Muscle layer of duodenum (tissue), 2 donors: ENCODE measurements around the gene TARDBP.
"Not testable (repeated sequence)": the region's sequence is repeated elsewhere in the genome, so short reads cannot be mapped to it uniquely, and the experiment has no call there.

Experiments
- H3K27ac ChIP-seq: one replicate; pipeline ENCODE4 v1.7.0; 2013; ENCODE audit warnings: mild to moderate bottlenecking, low read length
- H3K27me3 ChIP-seq: one replicate; pipeline ENCODE4 v1.7.0; 2013; ENCODE audit warnings: low read depth, mild to moderate bottlenecking, control low read depth, low read length
- H3K36me3 ChIP-seq, 2 donors: one replicate each; pipeline ENCODE4 v1.7.0; 2013; ENCODE audit warnings: low read length in 2 of 2, control low read depth in 1 of 2, mild to moderate bottlenecking in 1 of 2; ENCODE audit not compliant: insufficient read depth in 2 of 2, control insufficient read depth in 1 of 2
- H3K4me1 ChIP-seq, 2 donors: one replicate each; pipeline ENCODE4 v1.7.0; 2013; ENCODE audit warnings: low read length in 2 of 2, mild to moderate bottlenecking in 2 of 2, control low read depth in 1 of 2, moderate library complexity in 1 of 2; ENCODE audit not compliant: insufficient read depth in 2 of 2, control insufficient read depth in 1 of 2
- H3K4me3 ChIP-seq, 2 donors: one replicate each; pipeline ENCODE4 v1.7.0; 2013; ENCODE audit warnings: low read length in 2 of 2, low read depth in 1 of 2, mild to moderate bottlenecking in 1 of 2
- H3K9me3 ChIP-seq, 2 donors: one replicate each; pipeline ENCODE4 v1.7.0; 2013; ENCODE audit warnings: low read length in 2 of 2, control low read depth in 1 of 2, mild to moderate bottlenecking in 1 of 2; ENCODE audit not compliant: control insufficient read depth in 1 of 2
- donor health status: healthy.

TARDBP gene

DNA sequence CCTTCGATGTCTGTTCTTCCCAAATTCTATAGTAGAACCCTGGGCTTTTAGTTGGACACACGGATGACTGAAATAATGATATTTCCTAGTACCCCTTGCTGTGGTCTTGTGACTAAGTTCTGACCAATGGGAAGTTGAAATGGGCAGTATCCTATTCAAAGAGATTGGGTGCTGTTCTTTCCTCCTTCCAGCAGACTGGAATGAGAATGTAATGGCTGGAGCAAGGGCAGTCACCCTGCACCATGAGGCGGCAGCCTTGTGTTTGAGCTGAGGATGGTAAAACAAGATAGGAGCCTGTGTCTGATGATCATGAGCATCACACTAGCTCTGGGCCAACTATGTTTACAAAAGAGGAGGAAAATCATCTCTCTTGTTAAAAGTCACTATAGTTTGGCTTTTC is 52.5 kb downstream of the TARDBP start:
- Histone ChIP-seq H3K9me3 (no peaks in the 10 kb centered on the region), H3K36me3 (peaks cover 32 to 55% of the 10 kb centered on the region in 2 donors), H3K4me3 (no peak overlapping the region), H3K4me1 (peaks cover 0 to 16% of the 10 kb centered on the region in 2 donors), H3K27me3 (no peaks in the 10 kb centered on the region), H3K27ac (no peak overlapping the region)

DNA sequence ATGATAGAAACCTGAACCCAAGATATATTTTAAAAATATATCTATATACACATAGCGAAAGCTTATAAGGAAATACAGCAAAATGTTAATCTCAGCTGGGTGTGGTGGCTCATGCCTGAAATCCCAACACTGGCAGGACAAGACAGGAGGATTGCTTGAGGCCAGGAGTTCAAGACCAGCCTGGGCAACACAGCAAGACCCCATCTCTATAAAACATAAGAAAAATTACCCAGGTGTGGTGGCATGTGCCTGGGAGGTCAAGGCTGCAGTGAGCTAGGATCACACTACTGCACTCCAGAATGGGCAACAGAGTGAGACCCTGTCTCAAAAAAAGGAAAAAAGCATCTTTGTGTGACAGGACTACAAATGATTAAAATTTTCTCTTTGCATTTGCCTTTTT is 53.3 kb downstream of the TARDBP start:
- Histone ChIP-seq H3K4me1 (peaks cover 0 to 11% of the 10 kb centered on the region in 2 donors), H3K27ac (no peak overlapping the region), H3K36me3 (peaks cover 33 to 61% of the 10 kb centered on the region in 2 donors), H3K27me3 (no peaks in the 10 kb centered on the region), H3K4me3 (no peak overlapping the region), H3K9me3 (no peaks in the 10 kb centered on the region)

DNA sequence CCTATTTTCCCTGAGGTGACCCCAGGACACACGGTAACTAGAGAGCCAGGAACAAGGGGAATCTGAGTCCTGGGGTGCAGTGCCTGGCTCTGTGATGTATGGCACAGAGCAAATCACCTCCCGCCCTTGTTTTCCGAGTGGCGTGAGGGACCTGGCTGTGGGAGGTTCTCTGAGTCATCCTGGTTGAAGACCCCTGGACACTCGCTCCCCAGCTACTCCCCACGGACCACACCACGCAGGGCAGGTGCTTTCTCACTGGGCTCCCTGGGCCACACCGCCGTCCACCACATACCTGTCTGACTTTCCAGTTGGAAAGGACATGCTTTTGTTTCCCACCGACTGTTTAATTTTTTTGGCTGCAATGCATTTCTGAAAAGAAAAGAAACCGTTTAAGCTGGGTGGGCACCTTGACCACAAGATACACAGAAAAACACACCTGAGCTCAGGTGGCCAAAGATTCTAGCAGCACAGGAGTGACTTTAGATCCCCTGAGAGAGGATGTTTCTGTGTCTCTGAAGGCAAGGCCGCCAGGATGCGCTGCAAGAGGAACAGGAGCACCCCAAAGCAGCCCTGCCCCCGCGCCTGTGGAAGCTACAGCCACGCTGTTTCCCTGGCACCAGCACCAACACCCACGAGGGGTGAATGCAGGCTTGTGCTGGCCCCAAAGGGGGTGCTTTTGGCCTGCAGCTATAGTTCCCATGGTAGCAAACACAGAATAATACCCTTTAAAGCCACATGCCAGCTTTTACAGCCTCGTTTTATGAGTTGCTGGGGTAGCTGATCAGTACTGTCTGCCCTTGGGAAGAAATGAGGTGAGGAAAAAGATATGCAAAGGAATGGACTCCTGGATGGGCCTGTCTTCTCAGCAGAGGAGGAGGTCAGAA is 55.5 kb downstream of the TARDBP start:
- H3K9me3 ChIP-seq = no peaks in the 10 kb centered on the region
- H3K4me1 ChIP-seq = no peaks in the 10 kb centered on the region
- no peak overlapping the region for H3K27ac ChIP-seq
- H3K4me3 ChIP-seq = no peak overlapping the region
- no peaks in the 10 kb centered on the region for H3K27me3 ChIP-seq
- peaks cover 53 to 81% of the 10 kb centered on the region in 2 donors for H3K36me3 ChIP-seq

DNA sequence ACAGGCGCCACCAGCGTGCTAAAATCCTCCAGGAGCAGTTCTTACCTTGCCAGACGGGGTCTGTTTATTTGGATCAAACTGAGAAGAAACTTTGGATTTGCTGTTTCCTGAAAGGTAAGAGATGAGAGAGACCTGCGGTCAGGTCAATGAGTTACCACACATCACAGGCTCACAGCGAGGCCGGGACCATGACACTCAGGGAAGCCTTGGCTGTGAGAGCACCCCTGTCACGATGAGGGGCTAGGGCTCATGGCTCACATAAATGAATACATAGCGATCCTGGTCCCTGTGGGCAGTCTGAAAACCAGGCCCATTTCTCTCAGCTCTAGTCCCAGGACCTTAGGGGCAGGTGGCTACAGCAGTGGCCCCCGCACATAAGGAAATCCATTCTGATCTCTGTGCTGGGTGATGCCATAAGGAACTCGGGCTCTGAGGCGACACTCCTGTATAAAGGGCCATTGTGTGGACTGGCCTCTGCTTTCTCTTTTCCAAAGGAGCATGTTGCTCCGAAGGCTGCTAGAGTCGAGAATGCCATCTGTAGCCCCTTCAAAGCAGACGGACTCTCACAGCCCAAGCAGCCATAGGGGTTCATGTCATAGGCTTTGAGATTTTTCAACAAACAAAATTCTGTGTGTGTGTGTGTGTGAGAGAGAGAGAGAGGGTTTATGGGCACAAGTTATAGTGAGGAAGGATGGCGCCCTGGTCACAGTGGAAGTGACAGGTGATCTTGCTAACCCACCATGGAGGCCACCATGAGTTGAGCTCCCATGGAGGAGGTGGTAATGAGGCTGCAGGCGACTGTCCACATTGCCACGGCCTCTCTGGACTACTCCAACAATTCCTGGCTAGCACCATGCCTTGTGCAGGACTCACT is 56.4 kb downstream of the TARDBP start:
- Histone ChIP-seq H3K27me3 (no peaks in the 10 kb centered on the region), H3K27ac (no peak overlapping the region), H3K4me3 (no peak overlapping the region), H3K4me1 (no peaks in the 10 kb centered on the region), H3K36me3 (peaks cover 55 to 84% of the 10 kb centered on the region in 2 donors), H3K9me3 (no peaks in the 10 kb centered on the region)

DNA sequence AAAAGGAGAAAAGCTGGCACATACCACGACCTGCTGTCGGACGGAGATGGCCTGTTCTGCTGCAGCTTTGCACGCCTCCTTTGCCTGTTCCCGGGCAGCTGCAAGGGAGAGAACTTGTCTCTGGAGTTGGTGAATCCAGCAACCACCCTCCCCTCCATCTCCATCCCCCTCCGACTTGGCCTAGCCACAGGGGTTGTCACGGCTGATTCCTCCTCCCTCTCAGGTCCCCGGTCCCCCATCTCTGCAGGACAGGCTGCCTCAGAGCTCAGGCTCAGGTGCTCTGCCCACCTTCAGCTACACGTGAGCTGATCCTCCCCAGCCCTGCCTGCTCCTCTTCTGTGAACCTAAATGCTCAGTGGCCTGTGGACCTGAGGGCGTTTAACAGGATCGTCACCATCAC is 58.4 kb downstream of the TARDBP start:
- no peak overlapping the region for H3K4me3 ChIP-seq
- no peaks in the 10 kb centered on the region for H3K4me1 ChIP-seq
- peaks cover 56 to 92% of the 10 kb centered on the region in 2 donors for H3K36me3 ChIP-seq
- no peaks in the 10 kb centered on the region for H3K27me3 ChIP-seq
- no peaks in the 10 kb centered on the region for H3K9me3 ChIP-seq
- no peak overlapping the region for H3K27ac ChIP-seq

DNA sequence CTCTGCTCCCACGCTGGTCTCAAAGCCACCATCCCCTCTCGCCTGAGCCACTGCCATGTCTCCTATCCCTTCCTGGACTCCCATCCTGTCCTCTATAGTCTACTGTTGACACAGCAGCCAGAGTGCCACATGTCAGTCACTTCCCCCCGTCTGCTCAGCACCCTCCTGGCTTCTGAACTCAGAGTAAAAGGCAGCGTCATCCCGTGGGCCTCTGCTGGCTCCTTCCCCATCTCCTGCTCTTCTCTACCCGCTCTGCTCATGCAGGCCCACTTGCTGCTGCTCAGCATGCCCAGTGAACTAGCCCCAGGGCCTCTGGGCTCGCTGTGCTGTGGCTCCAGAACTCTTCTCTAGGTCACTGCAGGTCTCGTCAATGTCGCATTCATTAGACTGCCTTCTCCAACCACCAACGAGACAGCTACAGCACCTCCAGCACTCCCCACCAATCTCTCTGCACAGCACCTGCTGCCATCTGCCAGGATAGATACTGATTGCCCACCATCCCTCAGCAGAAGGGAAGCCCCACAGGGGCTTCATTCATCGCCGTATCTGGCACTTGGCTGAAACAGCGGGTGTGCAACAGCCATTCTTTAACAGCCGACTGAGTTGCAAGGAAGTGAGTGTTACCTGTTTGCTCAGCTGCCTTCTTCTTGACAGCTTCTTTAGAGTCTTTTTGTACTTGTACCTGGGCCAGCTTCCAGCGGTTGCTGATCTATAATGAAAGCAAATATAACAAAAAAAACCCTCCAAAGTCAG is 59.2 kb downstream of the TARDBP start:
- Histone ChIP-seq H3K9me3 (no peaks in the 10 kb centered on the region), H3K36me3 (peaks cover 59 to 92% of the 10 kb centered on the region in 2 donors), H3K4me3 (no peak overlapping the region), H3K27ac (no peak overlapping the region), H3K4me1 (no peaks in the 10 kb centered on the region), H3K27me3 (no peaks in the 10 kb centered on the region)

DNA sequence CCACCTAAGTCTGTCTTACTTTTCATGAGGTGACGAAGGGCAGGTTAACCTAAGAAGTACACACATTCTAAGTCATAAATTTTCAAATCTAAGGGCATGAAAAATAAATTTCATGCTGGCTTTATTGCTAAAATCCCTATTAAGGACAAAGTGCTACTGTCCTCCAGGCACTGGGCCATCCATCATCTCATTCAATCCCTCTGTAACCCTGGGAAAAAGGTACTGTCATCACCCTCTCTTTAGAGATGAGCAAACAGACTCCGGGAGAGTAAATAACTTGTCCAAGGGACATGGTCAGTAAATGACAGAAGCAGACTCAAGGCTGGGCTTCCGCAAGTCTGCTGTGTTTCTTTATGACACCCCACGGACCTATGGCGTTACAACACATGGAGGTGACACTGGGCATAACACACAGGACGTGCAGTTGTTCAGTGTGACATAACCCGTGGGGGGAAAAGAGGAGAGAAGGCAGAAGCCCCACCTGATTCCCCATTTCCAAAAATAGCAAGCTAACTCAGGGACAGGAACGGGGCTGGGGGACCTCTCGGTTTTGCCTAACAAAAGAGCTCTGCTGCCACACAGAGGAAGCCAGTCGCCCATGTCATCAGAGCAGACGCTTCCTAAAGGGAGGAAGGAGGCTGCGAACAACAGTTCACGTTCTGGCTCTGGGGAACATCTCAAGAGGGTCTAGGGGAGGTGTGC is 59.9 kb downstream of the TARDBP start:
- Histone ChIP-seq H3K36me3 (peaks cover 58 to 97% of the 10 kb centered on the region in 2 donors), H3K9me3 (no peaks in the 10 kb centered on the region), H3K27me3 (no peaks in the 10 kb centered on the region), H3K4me1 (no peaks in the 10 kb centered on the region), H3K4me3 (no peak overlapping the region), H3K27ac (no peak overlapping the region)

DNA sequence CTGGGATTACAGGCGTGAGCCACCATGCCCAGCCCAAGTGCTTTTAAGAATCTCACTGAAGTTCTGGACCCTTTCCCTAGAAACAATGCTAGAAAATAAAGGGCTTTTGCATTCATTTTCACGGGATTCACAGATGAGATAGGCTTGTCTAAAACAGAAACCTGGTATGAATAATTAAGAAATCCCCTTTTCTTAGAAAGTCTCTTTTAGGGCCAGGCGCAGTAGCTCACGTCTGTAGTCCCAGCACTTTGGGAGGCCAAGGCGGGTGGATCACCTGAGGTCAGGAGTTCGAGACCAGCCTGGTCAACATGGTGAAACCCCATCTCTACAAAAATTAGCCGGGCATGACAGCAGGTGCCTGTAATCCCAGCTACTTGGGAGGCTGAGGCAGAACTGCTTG is 60.9 kb downstream of the TARDBP start:
- not testable (repeated sequence) for H3K4me1 ChIP-seq, H3K9me3 ChIP-seq, H3K4me3 ChIP-seq, H3K27ac ChIP-seq, H3K27me3 ChIP-seq
- peaks cover 53 to 94% of the 10 kb centered on the region in 2 donors for H3K36me3 ChIP-seq
